Right cardiac atrium (tissue), 5 donors: Measurements from ENCODE around the gene PIGA. TPM values are rescaled to one million over a fixed set of nuclear protein-coding genes. Genes with fewer than 3 reads are reported as not detected.
"Not testable (repeated sequence)": the region's sequence is repeated elsewhere in the genome, so short reads cannot be mapped to it uniquely, and the experiment has no call there.

ENCODE experiments used
- ATAC-seq, 2 donors: fragments of 200-7000 bp; cut with Tn5 transposase; one replicate each; pipeline versions ENCODE4 v1.8.0 to v1.9.1; 2020; ENCODE audit warnings: moderate library complexity in 2 of 2, mild to moderate bottlenecking in 1 of 2
- DNase-seq, 3 donors: peaks; one replicate each; pipeline ENCODE4 v3.0.0-alpha.2; 2020
- H3K27ac ChIP-seq: one replicate; pipeline ENCODE4 v1.5.1; 2013; ENCODE audit warnings: mild to moderate bottlenecking, low read length, control low read depth, moderate library complexity
- H3K27me3 ChIP-seq: one replicate; pipeline ENCODE4 v1.6.1; 2013; ENCODE audit not compliant: control insufficient read depth, insufficient read depth
- H3K4me1 ChIP-seq: one replicate; pipeline ENCODE4 v1.6.1; 2013; ENCODE audit warnings: low read length; ENCODE audit not compliant: control insufficient read depth, insufficient read depth
- H3K4me3 ChIP-seq: one replicate; pipeline ENCODE4 v1.5.1; 2013; ENCODE audit warnings: low read length, control low read depth
- H3K9me3 ChIP-seq: one replicate; pipeline ENCODE4 v1.6.1; 2013; ENCODE audit warnings: low read length; ENCODE audit not compliant: control insufficient read depth
- WGBS: extraction: QIAGEN DNeasy Blood & Tissue Kit; methylation state at CpG from one replicate; pipeline ENCODE4 v1.1.7; 2013; 5-methylcytosine and 5-hydroxymethylcytosine counted together
- intact Hi-C, 4 donors: fragments of 100-400 bp; cut with DNase I; formaldehyde crosslinking; loops; one replicate each; pipeline versions ENCODE4 v1.11.0 to v1.14.0; 2022 to 2023
- polyA plus RNA-seq: library from polyadenylated mRNA; stranded (reverse); fragments of 200-250 nt; gene quantifications from one replicate; pipeline ENCODE4 v1.2.3, GENCODE V29; 2013
- total RNA-seq, 4 donors: library from RNA; stranded (reverse); fragmentation: NEBNext Ultra II Directional; extraction: Animal tissue kit (Norgen Biotek cat#: 25700); gene quantifications; one replicate each; pipeline ENCODE4 v1.2.1, GENCODE V29; 2021
- donor health status: healthy with polysubstance abuse.
- donor health status: DM: no; HTN: yes; CAD: no.
- donor health status: DM: no; HTN: no; CAD: no.
- donor health status: DM: no; HTN: yes; CAD: no; lungs with severe emphysema.
- donor health status: DM: yes; HTN: yes; CAD: no.

The PIGA gene
- total and polyA plus RNA-seq, 5 donors: 3.2 to 6.3 (median 5.7) TPM

- H3K4me1 ChIP-seq: no peaks in the 10 kb centered on the region
- H3K9me3 ChIP-seq: no peaks in the 10 kb centered on the region
- no peaks in the 10 kb centered on the region for H3K27me3 ChIP-seq
- intact Hi-C loops: no loop called here
- no peak overlapping the region for H3K27ac ChIP-seq
- H3K4me3 ChIP-seq: no peak overlapping the region
- ATAC-seq: no peak
- 100% methylated on average over 2 of the region's 2 CpGs for WGBS
- DNase-seq: no peak
Measured at GRCh38 chrX:15293451-15293850, 41.9 kb downstream of the PIGA start.

GRCh38 chrX:15292861-15293260 lies 42.5 kb downstream of the PIGA start:
- DNase-seq (no peak), ATAC-seq (no peak)
- no peaks in the 10 kb centered on the region for H3K4me1 ChIP-seq
- 97% methylated on average over 3 of the region's 3 CpGs for WGBS
- no peaks in the 10 kb centered on the region for H3K9me3 ChIP-seq
- intact Hi-C loops: no loop called here
- H3K27me3 ChIP-seq: no peaks in the 10 kb centered on the region
- no peak overlapping the region for H3K4me3 ChIP-seq
- no peak overlapping the region for H3K27ac ChIP-seq

DNA sequence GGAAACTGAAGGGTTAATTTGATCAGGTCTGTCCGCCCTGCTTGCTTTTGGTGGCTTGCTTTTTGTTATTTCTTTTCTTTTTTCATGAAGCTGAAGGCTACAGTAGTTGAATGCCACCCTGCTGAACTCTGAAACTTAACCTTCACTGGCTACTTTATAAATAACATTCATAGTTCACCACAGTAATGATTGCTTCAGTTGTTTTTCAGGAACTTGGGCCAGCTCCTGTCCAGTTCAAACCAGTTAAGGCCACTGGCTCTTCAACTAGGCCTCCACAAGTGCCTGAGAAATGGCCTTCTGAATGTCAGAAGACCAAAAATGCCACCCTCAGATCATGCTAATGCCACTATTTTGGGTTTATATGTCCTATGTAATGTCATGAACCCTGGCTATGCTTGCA lies 57.7 kb downstream of the PIGA start:
- ATAC-seq: peak in 1 of 2 donors; percentile 26
- Histone ChIP-seq H3K27ac (no peak overlapping the region), H3K4me3 (no peak overlapping the region), H3K4me1 (no peaks in the 10 kb centered on the region), H3K27me3 (no peaks in the 10 kb centered on the region), H3K9me3 (no peaks in the 10 kb centered on the region)
- no peak for DNase-seq
- intact Hi-C loops: no loop called here
- 48% methylated on average over 1 of the region's 1 CpG for WGBS

DNA sequence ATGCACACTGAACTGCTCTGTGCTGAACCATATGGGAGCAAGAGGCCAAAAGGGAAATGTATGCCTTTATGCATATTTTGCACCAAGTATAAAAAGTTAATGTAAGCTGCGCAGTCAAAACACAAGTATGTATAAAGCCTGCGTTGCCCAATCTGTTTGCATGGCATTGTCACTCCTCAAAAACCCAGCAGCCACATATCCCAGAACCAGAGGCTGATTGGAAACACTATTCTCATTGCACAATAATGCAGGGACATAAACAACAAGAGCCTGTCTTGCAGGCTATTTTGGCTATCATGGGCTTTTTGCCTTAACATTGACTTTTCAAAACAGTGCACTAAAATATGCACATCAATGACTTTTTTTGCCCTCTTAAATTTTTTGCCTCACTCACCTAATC lies 60.4 kb downstream of the PIGA start:
- H3K27ac ChIP-seq: no peak overlapping the region
- no peaks in the 10 kb centered on the region for H3K27me3 ChIP-seq
- intact Hi-C loops: no loop called here
- no peak for DNase-seq
- ATAC-seq: no peak
- H3K4me1 ChIP-seq: no peaks in the 10 kb centered on the region
- 93% methylated on average over 2 of the region's 2 CpGs for WGBS
- H3K4me3 ChIP-seq: no peak overlapping the region
- no peaks in the 10 kb centered on the region for H3K9me3 ChIP-seq

GRCh38 chrX:15273275-15273674 lies 62.0 kb downstream of the PIGA start:
- H3K9me3 ChIP-seq, H3K27me3 ChIP-seq, H3K4me1 ChIP-seq, intact Hi-C loops, H3K4me3 ChIP-seq, DNase-seq, ATAC-seq, H3K27ac ChIP-seq: not testable (repeated sequence)
- WGBS: 95% methylated on average over 10 of the region's 10 CpGs

GRCh38 chrX:15271757-15272156 lies 63.6 kb downstream of the PIGA start:
- Histone ChIP-seq H3K4me3 (no peak overlapping the region), H3K9me3 (no peaks in the 10 kb centered on the region), H3K27me3 (no peaks in the 10 kb centered on the region), H3K4me1 (no peaks in the 10 kb centered on the region), H3K27ac (no peak overlapping the region)
- ATAC-seq (no peak), DNase-seq (no peak)
- WGBS: 86% methylated on average over 1 of the region's 1 CpG
- intact Hi-C loops: no loop called here

GRCh38 chrX:15269618-15270521 lies 65.5 kb downstream of the PIGA start, which contains the start of gene ASB9:
TSS of gene ASB9 (minus strand) at chrX:15270083. CDS start at chrX:15269874, 209 bp downstream.
- 16% methylated on average over 15 of the region's 15 CpGs for WGBS
- ATAC-seq (peak; percentile 69 to 90), DNase-seq (peak in 2 of 3 donors; percentile 29 to 71)
- Histone ChIP-seq H3K4me3 (peak within 1 kb of the TSS; percentile 39), H3K27ac (peak within 1 kb of the TSS; percentile 50), H3K9me3 (no peaks in the 10 kb centered on the region), H3K4me1 (no peaks in the 10 kb centered on the region), H3K27me3 (no peaks in the 10 kb centered on the region)
- intact Hi-C loops: no loop called here

Other genes starting within 250 kb of the PIGA start
- 1 to 10 TPM in 2 of 4 donors, under 1 TPM in 2; 0.89 to 2.0 (median 1.3) TPM for gene ASB9, start 65.4 kb downstream of the PIGA start, total RNA-seq
- gene ASB9, start 65.4 kb downstream of the PIGA start, polyA plus RNA-seq: 0.91 TPM
- 10 to 100 TPM; 45.0 to 92.4 (median 76.9) TPM for gene ASB11, start 19.9 kb downstream of the PIGA start, total RNA-seq
- 34.2 TPM for gene ASB11, start 19.9 kb downstream of the PIGA start, polyA plus RNA-seq
- gene VEGFD, start 48.9 kb upstream of the PIGA start, total RNA-seq: 1 to 10 TPM in 2 of 4 donors, under 1 TPM in 2; 0.93 to 1.9 (median 1.0) TPM
- gene VEGFD, start 48.9 kb upstream of the PIGA start, polyA plus RNA-seq: 1.6 TPM
- 10 to 100 TPM; 13.4 to 18.7 (median 14.7) TPM for gene PIR, start 157.8 kb upstream of the PIGA start, total RNA-seq
- 15.9 TPM for gene PIR, start 157.8 kb upstream of the PIGA start, polyA plus RNA-seq
- 10 to 100 TPM in 2 of 4 donors, 1 to 10 TPM in 2; 5.9 to 16.3 (median 9.5) TPM for gene BMX, start 165.3 kb upstream of the PIGA start, total RNA-seq
- 4.7 TPM for gene BMX, start 165.3 kb upstream of the PIGA start, polyA plus RNA-seq